AG10803 (cell line): ENCODE results near the gene FIGN.

Source experiments
- DNase-seq: peaks from one replicate; pipeline ENCODE4 v3.0.0; 2010; ENCODE audit warnings: low read depth
- H3K4me3 ChIP-seq: 2 replicates; pipeline ENCODE4 v1.5.1; 2011; ENCODE audit warnings: mild to moderate bottlenecking, low read length, control low read depth
- TF ChIP-seq, protein P1 (sequence below): conservative IDR thresholded peaks from 2 replicates; pipeline ENCODE4 v1.5.1; 2011; ENCODE audit warnings: mild to moderate bottlenecking, low read length, control low read depth, inconsistent platforms

Gene FIGN

DNA sequence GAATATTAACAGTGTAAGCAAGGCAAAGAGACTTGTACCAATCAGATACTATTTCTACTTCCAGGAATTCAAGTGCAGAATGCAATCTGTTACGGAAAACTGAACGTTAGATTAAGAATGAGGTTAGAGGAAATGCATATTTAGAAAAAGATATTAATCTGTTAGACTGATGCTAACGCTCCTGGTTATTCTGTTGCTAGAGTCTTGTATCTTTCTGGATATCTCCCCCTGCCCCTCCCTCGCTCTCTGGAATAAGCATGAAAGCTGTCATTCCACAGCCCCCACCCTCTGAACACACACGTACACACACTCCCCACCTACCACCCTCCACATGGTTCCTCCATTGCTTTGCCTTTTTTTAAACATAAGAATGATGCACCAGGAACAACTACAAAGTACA is 24.1 kb downstream of the FIGN start:
- no peak overlapping the region for H3K4me3 ChIP-seq
- DNase-seq = no peak

DNA sequence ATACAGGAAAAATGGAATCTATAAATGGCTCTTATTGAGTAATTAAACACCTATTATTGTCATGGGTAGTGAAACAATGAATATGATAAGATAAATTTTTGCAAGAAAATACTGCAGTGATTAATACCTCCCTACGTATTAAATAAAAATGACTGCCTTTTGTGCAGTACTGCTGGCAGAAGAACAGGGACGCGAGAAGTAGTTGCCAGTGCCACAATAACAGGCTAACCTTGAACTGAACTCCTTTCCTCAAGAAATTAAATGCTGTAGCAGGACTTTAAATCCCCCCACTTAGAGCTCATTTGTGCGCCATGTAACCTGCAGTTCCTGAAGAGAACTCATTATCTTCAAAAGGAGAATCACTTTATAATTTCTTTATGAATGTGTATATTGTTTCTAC is 24.6 kb downstream of the FIGN start:
- TF ChIP-seq, protein P1, sequence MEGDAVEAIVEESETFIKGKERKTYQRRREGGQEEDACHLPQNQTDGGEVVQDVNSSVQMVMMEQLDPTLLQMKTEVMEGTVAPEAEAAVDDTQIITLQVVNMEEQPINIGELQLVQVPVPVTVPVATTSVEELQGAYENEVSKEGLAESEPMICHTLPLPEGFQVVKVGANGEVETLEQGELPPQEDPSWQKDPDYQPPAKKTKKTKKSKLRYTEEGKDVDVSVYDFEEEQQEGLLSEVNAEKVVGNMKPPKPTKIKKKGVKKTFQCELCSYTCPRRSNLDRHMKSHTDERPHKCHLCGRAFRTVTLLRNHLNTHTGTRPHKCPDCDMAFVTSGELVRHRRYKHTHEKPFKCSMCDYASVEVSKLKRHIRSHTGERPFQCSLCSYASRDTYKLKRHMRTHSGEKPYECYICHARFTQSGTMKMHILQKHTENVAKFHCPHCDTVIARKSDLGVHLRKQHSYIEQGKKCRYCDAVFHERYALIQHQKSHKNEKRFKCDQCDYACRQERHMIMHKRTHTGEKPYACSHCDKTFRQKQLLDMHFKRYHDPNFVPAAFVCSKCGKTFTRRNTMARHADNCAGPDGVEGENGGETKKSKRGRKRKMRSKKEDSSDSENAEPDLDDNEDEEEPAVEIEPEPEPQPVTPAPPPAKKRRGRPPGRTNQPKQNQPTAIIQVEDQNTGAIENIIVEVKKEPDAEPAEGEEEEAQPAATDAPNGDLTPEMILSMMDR = no peak
- DNase-seq = no peak
- no peak overlapping the region for H3K4me3 ChIP-seq

More for the DNA sequence above, 24.1 kb downstream of the FIGN start:
- TF ChIP-seq, protein P1 = no peak

DNA sequence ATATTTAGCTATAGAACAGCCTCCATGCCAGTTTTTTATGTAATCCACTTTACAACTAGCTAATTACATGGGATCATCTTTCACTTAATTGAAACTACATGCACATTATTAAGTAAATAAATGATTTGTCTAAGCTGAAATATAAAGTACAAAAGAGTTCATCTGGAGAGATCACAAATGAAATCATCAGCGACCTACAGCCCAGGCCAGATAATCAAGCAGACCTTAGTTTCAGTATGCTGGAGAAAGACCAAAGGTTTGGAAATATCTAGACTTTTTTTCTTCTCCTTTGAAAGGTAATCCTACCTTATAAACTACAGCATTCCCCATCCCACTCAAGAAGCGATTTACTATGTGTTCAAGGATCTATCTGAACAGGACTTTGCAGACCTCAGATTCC is 26.5 kb downstream of the FIGN start:
- no peak for DNase-seq
- H3K4me3 ChIP-seq = no peak overlapping the region
- TF ChIP-seq, protein P1 = no peak

DNA sequence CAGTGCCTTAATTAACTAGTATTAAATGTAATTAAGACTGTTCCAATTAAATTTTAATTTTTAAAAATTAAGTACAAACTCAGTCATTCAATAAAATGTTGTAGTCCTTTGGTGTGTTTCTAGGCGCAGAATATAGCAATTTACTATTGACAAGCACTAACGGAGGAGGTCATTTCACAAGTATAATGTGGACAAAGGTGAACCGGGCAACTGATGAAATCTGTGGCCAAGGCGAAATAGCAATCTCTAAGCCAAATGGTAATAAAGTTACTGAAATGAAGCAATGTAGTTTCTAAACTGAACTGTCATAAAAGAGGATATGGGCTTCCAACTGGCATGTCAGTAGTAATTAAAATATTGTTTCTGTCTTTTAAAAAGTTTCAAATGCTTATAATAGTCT is 27.5 kb downstream of the FIGN start:
- no peak for DNase-seq
- no peak overlapping the region for H3K4me3 ChIP-seq
- TF ChIP-seq, protein P1 = no peak

DNA sequence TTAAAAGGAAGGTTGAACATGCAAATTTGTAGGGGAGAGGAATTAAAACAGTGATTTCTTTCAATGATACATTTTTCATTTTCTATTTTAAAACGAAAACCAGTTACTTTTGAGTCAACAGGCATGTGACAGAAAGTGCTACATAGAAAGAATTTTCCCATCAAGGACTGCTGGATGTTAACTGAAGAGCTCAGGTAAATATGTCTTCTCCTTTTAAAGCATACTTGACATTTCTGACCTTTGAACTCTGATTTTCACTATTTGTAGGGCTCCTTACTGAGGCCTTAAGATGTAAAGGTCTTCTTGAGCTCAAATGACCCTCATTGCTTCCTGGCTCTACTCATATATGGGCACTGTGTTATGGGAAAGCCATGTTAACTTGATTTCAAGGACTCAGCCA is 32.4 kb downstream of the FIGN start:
- H3K4me3 ChIP-seq = no peak overlapping the region
- TF ChIP-seq, protein P1 = no peak
- no peak for DNase-seq

DNA sequence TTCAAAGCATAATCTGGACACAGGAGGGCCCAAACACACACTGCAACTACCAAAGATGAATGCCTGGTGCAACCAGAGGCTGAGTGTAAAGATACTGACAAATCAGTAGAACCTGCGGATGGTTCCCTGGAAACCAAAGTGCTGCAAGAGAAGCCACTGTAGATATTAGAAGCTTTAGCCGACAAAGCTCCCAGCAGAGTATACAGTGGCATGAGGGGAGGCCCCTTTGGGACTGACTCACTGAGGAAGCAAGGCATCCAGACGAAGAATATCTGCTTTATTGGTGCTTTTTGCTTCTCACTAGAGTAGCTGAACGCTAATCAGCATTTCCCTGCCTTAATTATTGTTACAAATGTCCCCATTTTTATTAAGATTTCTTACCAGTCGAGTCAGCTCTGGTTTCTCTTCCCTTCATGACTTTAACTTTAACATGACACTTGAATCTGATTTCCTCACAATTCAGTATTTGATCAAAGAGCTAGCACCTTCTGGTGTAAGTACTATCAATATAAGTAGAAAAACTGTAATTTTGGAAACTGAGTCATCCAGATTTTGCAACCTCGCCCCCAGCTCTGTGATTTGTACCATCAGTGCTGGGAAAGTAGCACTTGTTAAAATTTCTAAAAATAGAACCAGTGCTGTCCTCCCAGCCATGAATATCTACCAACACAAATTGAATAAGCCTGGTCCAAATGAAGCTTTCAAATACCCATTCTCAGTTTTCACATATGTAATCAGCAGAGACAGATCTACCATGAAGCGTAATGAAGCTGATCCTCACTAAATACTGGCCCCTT is 34.2 kb downstream of the FIGN start:
- no peak for DNase-seq
- H3K4me3 ChIP-seq = no peak overlapping the region

DNA sequence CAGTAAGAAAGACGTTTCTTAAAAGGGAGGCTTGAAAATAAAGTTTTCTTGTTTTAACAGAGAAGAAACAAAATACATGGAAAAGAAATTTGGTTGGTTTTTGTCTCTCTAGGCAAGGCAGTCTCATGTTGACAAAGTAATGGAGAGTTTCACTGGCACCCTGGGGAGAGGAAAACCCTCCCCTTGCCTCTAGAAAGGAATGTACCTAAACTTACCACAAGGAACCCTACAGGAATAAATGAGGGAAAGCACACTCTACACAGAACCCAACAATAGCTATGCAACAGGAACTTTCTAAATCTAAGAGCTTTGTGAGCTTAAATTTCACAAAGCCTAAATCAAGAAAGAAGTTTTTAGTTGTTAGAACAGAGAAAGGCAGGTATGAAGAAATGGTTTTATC is 37.0 kb downstream of the FIGN start:
- TF ChIP-seq, protein P1 = no peak
- no peak overlapping the region for H3K4me3 ChIP-seq
- DNase-seq = no peak

More for the DNA sequence above, 34.2 kb downstream of the FIGN start:
- TF ChIP-seq, protein P1 = no peak
